Gastroesophageal sphincter (tissue), 3 donors: ENCODE measurements around the gene DNAJC11.

ENCODE experiments used
- CTCF ChIP-seq, 4 experiments: fragments of 200-600 bp in 2 of 4; fragments of 450-650 bp in 2 of 4; sonication (generic) in 1 of 4; IDR thresholded peaks; one replicate each; pipeline ENCODE4 v1.5.1; 2017 to 2019; ENCODE audit warnings: antibody characterized with exemption in 4 of 4, mild to moderate bottlenecking in 2 of 4, moderate library complexity in 2 of 4
- EP300 ChIP-seq: sonication (generic); formaldehyde crosslinking; IDR thresholded peaks from one replicate; pipeline ENCODE4 v1.6.1; 2017; ENCODE audit warnings: antibody characterized with exemption, mild to moderate bottlenecking
- POLR2A ChIP-seq, 2 donors: fragments of 450-650 bp; IDR thresholded peaks; one replicate each; pipeline ENCODE4 v1.6.1; 2017; ENCODE audit warnings: antibody characterized with exemption in 2 of 2, mild to moderate bottlenecking in 2 of 2, moderate library complexity in 1 of 2

DNA sequence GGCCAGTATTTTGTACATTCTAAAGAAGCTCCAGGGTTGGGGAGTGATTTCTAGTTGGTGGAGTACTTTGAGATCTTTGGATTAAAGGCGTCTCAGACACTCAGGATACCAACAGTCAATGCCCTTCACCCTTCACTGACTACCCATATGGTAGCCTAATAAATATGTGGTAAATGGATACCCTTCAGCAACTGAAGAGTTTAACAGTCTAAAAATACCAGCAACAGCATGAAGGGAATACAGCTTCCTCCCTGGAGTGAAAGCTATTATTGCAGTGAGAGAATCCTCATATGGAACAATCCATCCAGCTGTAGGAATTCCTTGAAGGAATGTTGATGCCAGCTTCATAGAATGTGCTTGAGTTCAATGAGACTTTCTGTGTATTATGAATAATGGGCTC, 26.8 kb downstream of the DNAJC11 start:
- TF ChIP-seq POLR2A (IDR thresholded peaks at IDR 0.05) (no peak), CTCF (IDR thresholded peaks at IDR 0.05) (no peak), EP300 (no peak)
